CD4-positive, alpha-beta T cell treated with Interleukin-21 for 1 hour (primary cell): ENCODE results near the gene OSBP2.

ENCODE experiments used
- DNase-seq: peaks from one replicate; pipeline ENCODE4 v3.0.0-alpha.2; 2020

OSBP2 gene

GRCh38 chr22:30822216-30823014 is 127.7 kb downstream of the OSBP2 start:
- DNase-seq, result no peak

DNA sequence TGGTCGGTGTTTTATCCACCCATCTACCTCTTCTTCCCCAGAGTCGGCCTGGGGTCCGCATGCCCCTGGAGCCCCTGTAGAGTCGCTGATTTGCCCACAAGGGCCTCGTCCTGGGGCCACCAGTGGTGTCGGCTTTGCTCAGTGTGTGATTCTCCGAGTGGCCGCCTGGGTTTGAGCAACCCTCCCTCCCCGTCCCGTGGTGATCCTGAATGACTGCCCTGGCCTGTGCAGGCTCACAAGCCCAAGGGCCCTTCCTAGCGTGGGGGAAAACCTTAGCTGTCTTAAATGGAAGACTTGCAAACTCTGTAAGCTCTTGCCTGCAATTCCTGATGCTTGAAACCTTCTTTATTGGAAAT is 128.3 kb downstream of the OSBP2 start:
- no peak for DNase-seq

DNA sequence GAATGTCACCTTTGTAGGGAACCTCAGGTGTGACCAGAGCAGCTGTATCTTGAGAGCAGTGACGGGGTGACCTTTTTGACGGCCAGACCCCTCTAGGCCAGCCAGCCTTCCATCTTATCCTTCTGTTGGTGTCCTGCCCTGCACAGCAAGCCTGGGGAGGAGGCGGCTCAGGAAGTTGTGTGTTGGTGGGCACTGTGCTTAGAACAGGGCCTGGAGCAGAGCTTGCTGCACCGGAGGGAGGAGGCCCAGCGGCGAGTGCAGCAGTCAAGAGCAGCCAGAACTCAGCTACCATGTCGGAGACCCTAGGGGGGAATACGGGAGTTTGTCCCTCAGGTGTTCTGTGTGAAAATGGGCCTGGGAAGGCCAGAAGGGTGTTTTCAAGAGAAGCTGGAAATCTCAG is 129.4 kb downstream of the OSBP2 start:
- no peak for DNase-seq

GRCh38 chr22:30824711-30825110 is 130.0 kb downstream of the OSBP2 start:
- DNase-seq, result no peak

- no peak for DNase-seq
These were observed 131.2 kb downstream of the OSBP2 start for GRCh38 chr22:30825711-30826505.

- no peak for DNase-seq
These were observed 132.1 kb downstream of the OSBP2 start for GRCh38 chr22:30826670-30827355.

DNA sequence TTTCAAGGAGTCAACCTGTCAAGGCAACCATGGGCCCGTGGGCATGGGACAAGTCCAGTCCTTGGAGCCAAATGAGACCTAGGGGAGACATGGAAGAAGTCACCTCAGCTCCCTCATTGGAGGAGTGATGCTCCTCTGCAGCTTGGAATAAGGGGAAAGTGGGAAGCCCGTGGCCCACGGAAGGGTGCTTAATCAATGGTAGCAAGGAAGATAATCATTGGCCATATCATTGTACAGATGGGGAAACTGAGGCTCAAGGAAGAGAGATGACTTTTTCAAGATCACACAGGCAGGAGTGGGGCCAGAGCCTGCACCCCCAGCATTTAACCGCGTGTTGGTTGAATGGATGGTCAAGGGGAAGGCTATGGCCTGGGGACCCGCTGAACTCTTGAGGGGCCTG is 133.0 kb downstream of the OSBP2 start:
- no peak for DNase-seq

DNA sequence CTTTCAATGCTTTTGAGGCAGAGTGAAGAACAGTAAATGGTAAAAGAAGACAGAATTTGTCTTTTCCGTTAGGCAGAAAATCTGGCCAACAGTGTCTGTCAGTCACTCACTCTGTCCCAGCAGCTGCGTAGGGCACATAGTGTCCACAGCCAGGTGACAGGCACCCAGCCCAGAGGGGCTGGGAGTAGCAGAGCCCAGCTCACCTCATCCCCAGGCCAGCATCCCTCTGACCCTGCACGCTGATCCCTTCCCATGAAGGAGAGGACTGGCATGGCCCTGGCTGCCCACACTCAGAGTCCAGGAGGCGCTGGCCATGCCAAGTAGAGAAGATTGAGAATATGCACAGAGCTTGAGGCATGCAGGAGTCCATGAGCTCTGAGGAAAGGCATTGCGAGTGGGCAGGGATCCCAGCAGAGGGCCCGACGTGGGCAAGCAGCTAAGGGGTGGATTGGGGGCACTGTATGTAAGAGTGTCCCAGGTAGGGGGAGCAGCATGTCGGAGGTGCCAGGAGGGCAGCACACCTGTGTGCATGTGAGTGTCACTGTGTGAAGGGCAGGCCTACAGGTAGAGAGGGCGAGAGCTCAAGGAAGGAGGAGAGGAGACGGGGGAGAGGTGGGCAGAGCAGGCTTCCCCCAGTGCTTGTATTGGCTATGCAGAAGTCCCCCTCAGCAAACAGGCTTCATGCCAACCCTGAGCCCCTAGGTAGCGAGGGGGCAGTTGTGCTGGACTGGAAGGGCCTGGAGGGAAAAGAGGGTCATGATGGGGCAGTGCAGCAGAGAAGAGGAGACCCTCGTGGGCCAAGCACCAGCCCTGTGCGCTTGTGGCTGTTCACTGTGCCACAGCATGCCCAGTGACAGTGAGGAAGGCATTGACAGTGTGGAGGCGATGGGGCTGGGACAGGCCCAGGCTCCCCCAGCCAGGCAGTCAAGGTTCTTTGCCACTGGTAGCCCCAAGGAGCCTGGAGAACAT is 133.8 kb downstream of the OSBP2 start:
- no peak for DNase-seq

GRCh38 chr22:30829901-30830550 is 135.4 kb downstream of the OSBP2 start:
- no peak for DNase-seq

- DNase-seq, result no peak
These were observed 136.2 kb downstream of the OSBP2 start for GRCh38 chr22:30830907-30831306.

DNA sequence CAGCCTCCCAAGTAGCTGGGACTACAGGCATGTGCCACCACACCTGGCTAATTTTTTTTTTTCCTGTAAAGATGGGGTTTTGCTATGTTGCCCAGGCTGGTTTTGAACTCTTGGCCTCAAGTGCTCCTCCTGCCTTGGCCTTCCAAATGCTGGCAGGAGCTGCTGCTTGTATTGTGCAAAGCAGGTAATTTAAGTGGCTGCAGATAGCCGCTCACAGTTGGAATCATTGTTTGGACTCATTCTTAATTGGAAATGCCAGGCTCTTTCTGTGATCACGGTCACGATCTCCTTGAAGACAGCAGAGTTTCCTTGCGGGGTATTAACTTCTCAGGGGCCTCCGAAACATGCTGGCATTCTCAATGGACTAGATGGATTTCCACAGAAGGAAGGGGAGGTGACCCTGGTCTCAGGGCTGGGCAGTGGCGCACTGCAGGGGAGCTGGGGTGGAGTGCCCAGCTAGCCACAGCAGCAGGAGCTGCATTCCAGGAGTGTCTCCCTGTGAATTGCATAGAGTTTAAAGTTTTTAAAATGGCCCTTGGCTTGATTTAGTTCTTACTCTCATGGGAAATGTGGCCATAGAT is 137.8 kb downstream of the OSBP2 start:
- DNase-seq, result no peak

- DNase-seq, result no peak
These were observed 138.6 kb downstream of the OSBP2 start for GRCh38 chr22:30833322-30833721.

DNA sequence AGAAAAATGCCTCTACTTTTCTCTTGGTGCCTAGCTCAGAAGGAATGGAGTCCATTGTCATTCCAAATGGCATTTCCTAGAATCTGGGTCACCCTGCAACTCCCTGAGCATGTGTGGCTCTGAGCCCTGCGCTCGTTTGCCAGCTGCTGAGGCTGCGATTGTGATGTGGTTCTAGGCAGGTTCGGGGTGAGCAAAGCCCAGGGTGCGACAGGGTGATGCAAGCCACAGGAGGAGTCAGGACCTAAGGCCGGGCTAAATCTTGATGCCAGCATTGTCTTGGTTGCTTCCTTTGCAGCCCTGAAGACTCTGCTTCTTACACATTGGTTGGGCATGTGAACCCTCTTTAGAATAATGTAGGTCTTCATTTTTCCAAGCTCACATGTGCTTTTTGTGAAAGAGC is 142.9 kb downstream of the OSBP2 start:
- no peak for DNase-seq

GRCh38 chr22:30838111-30838510 is 143.4 kb downstream of the OSBP2 start:
- no peak for DNase-seq

DNA sequence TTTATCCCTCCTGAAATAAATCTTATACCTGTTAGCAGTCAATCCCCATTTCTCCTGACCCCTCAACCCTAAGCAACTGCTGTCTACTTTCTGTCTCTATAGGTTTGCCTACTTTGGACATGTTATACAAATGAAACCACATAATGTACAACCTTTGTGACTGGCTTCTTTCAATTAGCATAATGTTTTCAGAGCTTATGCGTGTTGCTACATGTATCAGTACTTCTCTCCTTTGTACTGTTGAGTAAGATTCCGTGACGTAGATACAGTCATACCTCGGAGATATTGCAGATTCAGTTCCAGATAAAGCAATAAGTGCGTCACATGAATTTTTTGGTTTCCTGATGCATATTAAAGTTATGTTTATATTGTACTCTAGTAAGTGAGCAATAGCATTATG is 146.6 kb downstream of the OSBP2 start:
- no peak for DNase-seq

GRCh38 chr22:30843245-30843644 is 148.6 kb downstream of the OSBP2 start:
- no peak for DNase-seq

- no peak for DNase-seq
These were observed 152.9 kb downstream of the OSBP2 start for GRCh38 chr22:30847583-30847982.

- DNase-seq, result no peak
These were observed 160.6 kb downstream of the OSBP2 start for GRCh38 chr22:30855266-30855665.

DNA sequence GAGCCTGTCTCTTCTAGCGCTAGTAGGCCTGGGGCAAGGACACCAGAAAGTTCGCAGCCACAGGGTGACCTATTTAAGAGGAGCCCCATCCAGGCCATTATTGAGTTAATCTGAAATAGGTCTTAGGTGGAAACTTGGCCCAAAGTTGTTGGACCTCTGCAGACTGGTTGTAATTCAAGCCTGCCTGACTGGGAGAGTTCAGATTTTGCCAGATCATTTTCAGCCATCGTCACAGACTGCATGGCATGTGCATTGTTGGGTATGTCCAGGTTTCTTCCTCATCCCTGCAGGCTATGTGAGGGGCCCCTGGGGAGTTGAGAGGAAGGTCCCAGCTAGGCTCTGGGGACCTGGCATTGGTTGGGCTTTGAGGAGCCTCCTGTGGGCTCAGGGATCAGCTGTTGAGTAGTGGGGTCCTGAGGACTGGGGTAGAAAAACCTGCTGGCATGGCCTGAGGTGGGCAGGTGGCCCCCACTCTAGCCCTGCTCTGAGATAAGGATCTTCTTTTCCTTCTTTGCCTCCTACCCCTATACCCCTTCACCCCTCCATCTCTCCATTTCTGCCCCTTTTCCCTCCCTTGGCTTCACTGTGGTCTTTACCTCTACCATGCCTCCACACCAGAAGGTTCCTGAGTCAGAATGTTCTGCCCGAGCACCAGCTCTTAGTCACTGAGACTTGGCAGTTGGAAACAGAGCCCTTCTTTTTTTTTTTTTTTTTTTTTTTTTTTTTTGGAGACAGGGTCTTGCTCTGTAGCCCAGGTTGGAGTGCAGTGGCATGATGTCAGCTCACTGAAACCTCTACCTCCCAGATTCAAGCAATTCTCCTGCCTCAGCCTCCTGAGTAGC is 161.2 kb downstream of the OSBP2 start:
- no peak for DNase-seq

DNA sequence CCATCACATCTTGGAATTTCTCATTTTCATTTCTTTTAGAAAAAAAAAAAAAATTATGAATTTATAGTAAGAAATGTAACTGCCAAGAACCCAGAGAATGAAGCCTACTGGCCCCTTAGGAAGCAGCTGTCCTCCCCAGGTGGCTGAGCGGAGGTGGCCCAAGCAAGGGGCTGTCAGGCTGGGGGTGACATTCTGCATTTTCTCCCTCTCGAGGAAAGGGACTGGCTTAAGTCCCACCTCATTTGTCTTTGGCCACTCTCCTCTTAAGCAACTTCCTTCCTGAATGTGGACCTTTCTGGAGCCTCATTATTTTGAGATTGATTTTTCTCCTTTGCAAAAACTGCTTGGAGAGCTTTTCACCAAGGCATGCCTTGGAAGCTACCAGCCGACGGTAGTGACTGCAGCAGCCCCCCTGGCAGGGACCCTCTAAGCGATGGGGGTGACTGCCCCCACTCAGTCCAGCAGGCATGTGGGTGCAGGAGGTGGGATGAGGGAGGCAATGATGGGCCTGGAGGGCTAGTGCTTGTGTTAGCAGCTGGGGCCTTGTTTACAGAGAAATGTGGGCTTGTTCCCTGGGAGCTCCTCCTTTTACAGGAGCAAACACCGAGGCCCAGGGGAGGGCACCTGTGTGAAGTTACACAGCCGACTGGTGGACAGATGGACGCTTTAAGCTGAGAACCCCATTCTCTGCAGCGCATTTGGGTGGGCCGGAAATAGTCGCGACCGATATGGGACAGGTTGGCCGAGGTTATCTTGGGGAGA is 162.2 kb downstream of the OSBP2 start:
- no peak for DNase-seq
